GM19035 (cell line): Measurements from ENCODE around the gene FBXO28.
A peak's percentile ranks its signal among the peaks of the same experiment; 100 is the strongest.

ENCODE experiments used
- ATAC-seq: cut with Tn5 transposase; IDR thresholded peaks from one replicate; pipeline ENCODE4 v1.9.1; 2021; ENCODE audit not compliant: unreplicated experiment

FBXO28 gene

GRCh38 chr1:224149709-224150108 is 35.8 kb downstream of the FBXO28 start:
- ATAC-seq = no peak

DNA sequence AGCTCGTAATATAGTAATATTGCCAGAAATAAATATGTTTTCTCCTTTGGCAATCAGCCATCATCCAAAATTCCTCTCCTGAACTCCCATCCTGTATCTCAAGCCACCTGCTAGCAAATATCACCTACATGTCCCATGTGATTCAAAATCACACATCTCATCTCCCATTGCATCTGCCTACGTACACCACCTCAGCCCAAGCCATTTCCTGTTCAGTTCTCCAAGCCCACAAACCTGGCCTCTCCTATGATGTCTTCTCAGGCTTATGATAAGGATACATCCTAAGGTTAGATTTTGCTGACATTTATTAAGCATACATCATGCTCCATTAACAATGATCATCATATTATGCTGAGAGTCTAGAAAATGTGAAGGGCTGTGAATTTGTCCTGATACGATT is 37.2 kb downstream of the FBXO28 start:
- ATAC-seq = no peak

DNA sequence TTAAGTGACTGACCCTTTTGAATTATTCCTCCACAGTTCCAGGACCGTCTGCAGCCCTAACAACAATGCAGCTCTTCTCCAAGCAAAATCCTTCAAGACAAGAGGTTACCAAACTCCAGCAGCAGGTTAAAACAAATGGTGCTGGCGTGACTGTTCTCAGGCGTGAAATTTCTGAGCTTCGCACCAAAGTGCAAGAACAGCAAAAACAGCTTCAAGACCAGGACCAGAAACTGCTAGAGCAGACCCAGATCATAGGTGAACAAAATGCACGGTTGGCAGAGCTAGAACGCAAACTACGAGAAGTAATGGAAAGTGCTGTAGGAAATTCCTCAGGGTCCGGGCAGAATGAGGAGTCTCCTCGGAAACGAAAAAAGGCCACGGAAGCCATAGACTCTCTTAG is 43.4 kb downstream of the FBXO28 start:
- no peak for ATAC-seq

GRCh38 chr1:224159541-224159940 is 45.6 kb downstream of the FBXO28 start:
- ATAC-seq = no peak

DNA sequence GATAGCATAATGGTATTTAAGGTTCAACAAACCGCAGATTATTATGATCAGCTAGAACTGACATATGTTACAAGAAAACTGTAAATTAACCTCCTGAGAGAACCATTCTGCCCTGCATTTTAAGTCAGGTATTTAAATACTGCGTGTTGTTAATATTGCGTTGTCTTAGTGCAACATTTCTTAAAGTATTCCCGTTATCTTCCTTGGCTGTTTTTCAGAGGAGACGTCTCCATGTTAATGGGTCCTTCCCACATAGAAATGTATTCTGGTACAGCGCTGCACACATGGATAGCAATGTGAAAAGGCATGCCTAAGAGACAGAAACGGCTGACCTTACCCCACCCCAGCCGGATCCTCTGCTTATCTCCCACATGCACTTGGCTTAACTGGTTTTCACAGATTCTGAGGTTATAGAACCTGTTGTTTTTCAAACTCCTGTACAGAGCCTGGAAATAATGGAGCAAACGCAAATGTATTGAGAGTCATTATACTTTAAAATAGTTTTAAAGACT is 46.3 kb downstream of the FBXO28 start:
- no peak for ATAC-seq

GRCh38 chr1:224162768-224163167 is 48.9 kb downstream of the FBXO28 start:
- ATAC-seq = no peak

- ATAC-seq = no peak
Observed at GRCh38 chr1:224163311-224163710, 49.4 kb downstream of the FBXO28 start.

DNA sequence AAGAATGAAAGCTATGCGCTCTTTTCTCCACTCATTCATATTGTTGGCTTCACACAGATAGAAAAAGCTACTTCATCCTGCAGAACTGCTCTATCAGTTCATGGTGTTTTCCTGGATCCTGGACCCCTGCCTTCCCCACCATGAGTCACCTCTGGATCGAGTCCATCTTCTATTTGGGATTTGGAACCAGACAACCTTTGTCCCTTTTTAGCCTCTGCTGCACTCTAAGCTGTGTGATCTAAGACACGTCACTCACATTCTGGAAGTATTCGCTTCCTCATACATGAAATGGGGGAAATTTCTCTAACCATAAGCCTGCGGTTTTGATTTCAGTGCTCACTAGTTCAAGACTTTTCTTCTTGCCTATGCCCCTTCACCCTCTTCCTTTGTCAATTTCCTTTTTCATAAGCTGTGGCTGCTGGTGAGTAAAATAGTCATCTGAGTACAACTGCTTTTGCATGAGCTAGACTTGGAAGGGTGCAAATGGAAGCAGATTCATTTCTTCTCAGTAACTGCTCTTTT is 55.0 kb downstream of the FBXO28 start:
- peak; percentile 90 for ATAC-seq

DNA sequence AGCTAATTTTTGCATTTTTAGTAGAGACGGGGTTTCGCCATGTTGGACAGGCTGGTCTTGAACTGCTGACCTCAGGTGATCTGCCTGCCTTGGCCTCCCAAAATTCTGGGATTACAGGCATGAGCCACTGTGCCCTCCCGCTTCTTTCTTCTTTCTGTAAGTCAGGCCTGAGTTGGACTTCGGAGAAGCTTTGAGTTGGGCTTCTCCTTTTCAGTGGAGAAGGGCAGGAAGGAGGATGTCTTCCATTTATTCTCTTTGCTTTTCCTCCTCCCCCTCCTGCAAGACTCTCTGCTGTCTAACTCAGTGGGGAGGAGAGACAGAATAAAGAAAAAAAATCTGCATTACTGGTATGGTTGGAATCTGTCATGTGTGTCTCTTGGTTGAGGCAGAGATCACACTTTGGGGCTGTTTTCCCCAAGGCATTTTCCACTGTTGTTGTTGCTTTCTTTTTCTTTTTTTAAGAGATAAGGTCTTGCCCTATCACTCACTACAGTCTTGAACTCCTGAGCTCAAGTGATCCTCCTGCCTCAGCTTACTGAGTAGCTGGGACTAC is 55.9 kb downstream of the FBXO28 start:
- no peak for ATAC-seq

DNA sequence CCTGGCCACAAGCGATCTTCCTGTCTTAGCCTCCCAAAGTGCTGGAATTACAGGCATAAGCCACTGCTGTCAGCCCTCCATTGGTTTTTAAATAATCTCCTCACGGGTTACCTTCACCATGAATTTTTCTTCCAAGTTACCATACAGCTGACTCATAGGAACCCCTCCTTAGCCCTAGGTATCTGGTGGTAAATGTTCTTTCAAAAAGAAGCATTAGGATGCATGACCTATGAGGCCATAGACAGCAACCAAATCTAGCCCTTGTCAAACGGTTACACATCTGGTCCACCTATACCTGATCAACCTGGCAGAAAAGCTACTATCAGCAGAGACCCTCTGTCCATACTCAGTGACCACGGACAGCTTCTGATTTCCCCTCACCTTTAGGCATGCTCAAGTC is 56.4 kb downstream of the FBXO28 start:
- ATAC-seq = no peak

DNA sequence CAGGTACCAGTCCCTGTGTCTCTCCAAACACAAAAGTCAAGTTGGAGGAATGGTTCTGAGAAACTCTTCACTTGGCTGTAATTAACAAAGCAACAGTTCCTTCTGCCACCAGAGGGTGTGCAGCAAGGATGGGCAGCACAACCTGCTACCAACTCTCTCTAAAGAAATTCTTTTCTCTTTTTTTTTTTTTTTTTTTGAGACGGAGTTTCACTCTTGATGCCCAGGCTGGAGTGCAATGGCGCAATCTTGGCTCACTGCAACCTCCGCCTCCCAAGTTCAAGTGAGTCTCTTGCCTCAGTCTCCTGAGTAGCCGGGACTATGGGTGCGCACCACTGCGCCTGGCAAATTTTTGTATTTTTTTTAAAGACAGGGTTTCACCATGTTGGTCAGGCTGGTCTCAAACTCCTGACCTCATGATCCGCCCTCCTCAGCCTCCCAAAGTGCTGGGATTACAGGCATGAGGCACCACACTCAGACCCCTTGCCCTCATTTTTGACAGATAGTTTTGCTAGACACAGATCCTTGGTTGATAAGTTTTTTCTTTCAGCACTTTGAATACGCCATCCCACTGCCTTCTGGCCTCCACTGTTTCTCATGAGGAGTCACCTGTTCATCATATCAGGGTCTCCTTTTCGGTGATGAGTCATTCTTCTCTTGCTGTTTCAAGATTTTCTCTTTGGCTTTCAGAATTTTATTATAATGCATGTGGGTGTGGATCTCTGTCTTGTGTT is 57.0 kb downstream of the FBXO28 start:
- ATAC-seq = no peak

DNA sequence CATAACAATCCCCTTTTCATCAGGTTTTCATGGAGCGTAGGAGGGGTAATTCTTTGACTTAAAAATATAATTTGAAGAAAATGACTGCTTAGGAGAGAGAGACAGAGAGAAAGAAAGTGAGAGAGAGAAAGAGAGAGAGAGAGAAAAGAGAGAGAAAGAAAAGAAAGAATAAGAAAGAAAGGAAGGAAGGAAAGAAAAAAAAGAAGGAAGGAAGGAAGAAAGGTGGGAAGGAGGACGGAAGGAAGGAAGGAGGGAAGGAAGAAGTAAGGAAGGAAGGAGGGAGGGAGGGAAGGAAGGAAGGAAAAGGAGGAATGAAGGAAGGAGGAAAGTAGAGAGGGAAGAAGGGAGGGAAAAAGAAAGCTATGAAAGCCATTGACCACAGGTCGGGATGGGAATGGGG is 58.3 kb downstream of the FBXO28 start:
- no peak for ATAC-seq

- no peak for ATAC-seq
Observed at GRCh38 chr1:224173523-224173922, 59.6 kb downstream of the FBXO28 start.

DNA sequence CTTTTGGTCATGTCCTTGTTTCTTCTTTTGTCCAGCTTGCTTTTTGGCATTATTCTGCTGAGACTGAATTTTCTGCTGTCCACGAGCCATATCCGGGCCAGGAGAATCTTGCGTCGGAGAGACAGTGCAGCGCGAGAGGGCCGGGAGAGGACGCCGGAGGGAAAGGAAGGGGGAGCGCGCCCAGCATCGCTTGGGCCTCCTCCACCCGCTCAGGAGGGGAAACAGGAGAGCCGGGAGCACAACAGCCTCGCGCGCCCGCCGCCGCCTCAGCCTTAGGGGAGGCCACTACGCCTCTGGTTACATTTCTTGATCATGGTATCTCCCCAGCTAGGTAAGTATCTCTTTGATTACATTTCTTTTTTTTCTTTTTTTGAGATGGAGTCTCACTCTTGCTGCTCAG is 61.7 kb downstream of the FBXO28 start:
- ATAC-seq = no peak

DNA sequence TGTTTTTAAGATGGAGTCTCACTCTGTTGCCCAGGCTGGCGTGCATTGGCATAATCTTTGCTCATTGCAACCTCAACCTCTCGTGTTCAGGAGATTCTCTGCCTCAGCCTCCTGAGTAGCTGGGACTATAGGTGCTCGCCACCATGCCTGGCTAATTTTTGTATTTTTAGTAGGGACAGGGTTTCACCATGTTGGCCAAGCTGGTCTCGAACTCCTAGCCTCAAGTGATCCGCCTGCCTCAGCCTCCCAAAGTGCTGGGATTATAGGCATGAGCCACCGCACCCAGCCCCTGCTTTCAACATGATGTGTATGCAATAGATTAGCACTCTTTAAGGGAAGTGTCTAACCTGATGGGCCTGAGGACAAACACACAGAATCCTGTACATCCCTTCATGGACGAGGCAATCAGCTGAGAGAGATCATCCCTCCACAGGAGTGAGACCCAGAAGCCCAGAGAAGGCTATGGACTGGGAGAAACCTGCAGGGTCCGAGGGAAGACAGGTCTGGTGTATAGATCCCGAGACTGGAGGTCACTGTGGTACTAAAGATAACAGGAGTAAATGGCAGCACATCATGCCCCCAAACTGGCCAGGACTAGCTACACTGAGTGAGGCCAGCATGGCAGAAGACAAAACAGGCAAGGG is 63.6 kb downstream of the FBXO28 start:
- ATAC-seq = no peak

DNA sequence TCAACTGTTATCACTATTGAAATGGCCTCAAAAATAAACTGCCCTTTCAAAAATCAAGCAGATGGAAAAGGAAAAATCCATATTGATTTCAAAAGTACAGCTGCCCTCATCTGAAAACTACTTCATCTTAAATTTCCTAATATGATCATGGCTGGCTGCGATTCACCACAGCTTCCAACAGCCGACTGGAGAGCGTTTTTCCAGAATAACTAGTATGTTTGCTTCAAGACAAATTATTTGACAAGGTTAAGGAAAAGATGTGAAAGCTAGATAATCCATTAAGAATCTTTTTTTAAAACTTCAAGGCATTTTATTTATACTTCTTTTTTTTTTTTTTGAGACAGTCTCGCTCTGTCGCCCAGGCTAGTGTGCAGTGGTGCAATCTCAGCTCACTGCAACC is 65.0 kb downstream of the FBXO28 start:
- no peak for ATAC-seq

DNA sequence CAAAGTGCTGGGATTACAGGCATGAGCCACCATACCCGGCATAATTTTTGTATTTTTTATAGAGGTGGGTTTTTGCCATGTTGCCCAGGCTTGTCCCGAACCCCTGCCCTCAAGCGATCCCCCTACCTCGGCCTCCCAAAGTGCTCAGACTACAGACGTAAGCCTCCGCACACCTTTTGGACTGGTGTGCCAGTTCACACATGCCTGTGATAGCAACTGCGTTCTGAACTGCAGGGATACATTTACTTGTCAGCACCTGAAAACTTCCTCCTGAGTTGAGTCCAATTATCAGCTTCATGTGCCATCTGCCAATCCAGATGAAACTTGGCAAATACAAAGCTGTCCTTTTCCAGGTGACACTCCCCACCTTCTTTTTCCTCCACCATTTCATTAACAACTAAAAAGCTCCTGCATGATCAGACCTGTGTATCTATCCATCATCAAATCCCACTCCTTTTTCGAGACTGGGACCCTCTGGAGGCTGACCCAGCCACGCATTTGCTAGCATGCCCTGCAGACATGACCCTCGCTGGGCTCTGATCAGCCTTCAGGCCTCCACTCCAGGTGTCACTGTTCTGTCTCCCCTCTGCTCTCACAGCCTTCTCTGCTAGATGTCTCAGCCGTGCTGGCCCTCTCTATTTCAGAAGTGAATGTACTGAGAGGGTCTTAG is 67.0 kb downstream of the FBXO28 start:
- no peak for ATAC-seq

GRCh38 chr1:224181453-224181810 is 67.5 kb downstream of the FBXO28 start:
- ATAC-seq = no peak

DNA sequence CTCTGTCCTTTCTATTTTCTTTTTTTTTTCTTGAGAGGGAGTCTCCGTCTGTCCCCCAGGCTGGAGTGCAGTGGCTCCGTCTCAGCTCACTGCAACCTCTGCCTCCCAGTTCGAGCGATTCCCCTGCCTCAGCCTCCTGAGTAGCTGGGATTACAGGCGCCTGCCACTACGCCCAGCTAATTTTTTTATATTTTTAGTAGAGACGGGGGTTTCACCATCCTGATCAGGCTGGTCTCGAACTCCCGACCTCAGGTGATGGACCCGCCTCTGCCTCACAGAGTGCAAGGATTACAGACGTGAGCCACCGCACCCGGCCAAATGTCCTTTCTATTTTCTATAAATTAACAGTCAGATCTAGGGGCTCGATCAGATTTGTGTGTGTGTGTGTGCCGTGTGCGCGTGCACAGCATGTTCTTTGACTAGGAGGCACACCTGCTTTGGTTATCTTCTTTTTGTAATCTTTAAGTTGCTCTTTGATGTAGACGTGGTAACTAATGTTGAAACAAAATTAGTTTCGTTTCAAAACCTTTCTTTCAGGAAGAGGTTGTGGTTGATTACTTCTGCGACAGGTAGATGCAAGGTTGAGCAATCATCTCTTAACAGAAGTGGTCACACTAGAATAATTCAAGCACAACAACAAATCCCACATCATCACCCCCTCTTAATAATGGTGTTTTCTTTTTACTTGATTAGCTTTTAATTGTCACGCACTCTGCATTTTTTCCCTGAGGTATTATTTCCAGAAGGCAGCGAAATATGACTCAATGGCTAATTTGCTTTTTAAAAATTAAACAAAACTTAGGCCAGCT is 68.3 kb downstream of the FBXO28 start:
- peak; percentile 39 for ATAC-seq

DNA sequence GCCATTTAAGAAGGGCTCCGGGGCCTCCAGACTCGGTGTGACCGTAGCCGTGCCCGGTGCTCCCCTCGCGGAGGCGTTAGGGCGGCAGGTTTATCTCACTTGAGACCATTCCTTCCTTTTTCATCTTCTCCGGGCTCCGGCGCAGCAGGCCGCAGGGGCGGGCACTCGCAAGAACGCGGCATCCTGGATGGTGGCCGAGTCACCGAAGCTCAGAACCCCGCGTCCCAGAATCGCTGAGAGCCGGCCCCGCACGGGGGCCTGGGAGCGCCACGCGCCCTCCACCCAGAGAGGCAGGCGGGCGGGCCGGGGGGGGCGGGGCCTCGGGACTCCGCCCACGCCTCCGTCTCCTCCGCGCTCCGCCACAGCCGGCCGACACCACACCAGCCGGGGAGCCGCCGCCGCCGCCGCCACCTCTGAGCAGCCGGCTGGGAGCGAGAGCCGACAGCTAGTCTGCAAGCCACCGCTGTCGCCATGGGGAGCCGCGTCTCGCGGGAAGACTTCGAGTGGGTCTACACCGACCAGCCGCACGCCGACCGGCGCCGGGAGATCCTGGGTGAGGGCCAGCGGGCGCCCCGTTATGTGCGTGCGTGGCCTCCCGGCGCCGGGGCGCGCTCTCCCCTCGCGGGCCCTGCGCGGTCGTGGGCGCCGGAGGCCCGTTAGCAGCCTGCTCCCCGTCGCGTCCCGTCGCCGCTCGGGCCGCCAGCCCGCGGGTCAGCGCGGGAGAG is 69.1 kb downstream of the FBXO28 start, which contains the start of gene DEGS1:
DEGS1 (plus strand) TSS at position 375 of the 725 bp plus-strand sequence; CDS start at position 472, 97 bp downstream.
- ATAC-seq = peak; percentile 69
